Measurements from ENCODE around the gene SFXN1.

GRCh38 chr5:175521313-175521833, 43.0 kb downstream of the SFXN1 start:
- no peak for TF ChIP-seq CTCF (IDR thresholded peaks at IDR 0.05)
- no peak for TF ChIP-seq POLR2AphosphoS5 (IDR thresholded peaks at IDR 0.05; ENCODE audit: low read depth, low read length)
